ENCODE results near the gene MAST3.
A peak's percentile ranks its signal among the peaks of the same experiment; 100 is the strongest.

Gene MAST3

DNA sequence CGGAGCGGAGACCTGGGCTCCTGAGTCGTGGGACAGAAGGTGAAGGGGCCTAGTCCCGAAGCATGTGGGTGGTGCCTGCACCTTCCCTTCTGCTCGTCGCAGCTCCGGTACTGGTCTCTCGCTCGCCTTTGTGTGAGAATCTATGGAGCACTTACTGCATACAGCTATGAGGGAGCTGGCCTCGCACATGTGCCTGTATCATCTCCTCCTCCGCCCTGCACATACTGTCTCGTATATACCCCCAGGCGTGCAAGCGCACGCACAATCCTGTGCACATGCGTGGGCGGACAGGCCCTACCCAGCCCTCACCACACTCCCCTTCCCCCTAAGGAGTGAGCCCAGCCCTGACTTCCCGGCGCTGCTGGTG, 64.0 kb downstream of the MAST3 start:
- DNase-seq: no peak

DNA sequence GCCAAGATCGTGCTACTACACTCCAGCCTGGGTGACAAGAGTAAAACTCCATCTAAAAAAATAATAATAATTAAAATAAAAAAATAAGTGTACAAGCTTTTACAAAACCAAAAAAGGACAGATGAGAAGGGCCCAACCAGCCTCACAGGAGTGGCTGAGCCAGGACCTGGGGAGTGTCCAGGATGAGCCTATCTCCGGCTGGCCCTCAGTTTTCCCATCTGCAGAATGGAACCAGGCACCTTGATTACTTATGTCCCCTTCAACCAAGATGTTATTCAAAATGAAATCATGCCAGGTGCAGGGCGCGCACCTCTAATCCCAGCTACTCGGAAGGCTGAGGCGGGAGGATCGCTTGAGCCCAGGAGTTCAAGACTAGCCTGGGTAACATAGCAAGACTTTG, 66.5 kb downstream of the MAST3 start:
- DNase-seq: no peak

GRCh38 chr19:18165794-18166544, 68.4 kb downstream of the MAST3 start:
- no peak for DNase-seq

- DNase-seq: no peak
These were observed 69.4 kb downstream of the MAST3 start for GRCh38 chr19:18167011-18167410.

GRCh38 chr19:18167975-18168645, 70.5 kb downstream of the MAST3 start:
- peak; percentile 71 for DNase-seq

DNA sequence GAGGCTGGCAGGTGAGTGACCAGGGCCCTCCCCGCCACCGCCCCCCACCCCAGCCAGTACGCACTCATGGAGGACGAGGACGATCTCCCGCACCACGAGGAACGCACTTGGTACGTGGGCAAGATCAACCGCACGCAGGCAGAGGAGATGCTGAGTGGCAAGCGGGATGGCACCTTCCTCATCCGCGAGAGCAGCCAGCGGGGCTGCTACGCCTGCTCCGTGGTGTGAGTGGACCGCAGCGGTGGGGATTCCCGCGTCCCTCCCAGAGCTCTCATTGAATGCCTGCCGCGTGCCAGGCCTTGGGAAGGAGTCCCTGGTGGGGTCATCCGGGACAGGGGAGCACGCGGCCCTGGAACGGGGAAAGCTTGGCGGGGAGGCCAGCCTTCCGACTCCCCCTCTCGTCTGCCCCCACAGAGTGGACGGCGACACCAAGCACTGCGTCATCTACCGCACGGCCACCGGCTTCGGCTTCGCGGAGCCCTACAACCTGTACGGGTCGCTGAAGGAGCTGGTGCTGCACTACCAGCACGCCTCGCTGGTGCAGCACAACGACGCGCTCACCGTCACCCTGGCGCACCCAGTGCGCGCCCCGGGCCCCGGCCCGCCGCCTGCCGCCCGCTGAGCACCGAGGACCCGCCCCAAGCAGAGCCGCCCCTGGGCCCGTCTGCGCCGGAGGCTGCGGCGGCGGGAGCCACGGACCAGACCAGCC, 71.2 kb downstream of the MAST3 start:
- no peak for DNase-seq

DNA sequence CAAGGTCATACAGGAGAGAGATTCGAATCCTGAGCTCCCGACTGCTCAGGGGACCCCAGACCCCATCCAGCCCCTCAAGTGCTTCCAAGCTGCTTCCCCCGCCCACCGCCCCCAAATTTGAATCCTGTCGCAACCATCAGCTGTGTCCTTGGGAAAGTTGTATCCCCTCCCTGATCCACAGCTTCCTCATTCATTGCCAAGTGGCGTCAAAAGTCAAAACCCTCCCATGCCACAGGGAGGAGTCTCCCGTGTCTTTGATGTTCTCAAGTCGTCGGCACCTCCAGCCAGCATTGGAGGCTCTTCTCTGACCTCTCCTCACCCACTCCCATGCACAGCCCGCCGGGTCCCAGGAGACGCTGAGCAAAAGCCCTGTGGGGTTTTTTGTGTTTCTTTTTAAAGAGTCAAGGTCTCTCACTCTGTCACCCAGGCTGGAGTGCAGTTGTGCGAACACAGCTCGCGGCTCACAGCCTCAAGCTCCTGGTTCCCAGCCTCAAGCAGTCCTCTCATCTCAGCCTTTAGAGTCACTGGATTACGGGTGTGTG, 73.2 kb downstream of the MAST3 start:
- no peak for DNase-seq

- DNase-seq: no peak
These were observed 74.2 kb downstream of the MAST3 start for GRCh38 chr19:18171605-18172327.

- no peak for DNase-seq
These were observed 74.9 kb downstream of the MAST3 start for GRCh38 chr19:18172331-18173053.

GRCh38 chr19:18173054-18173571, 75.5 kb downstream of the MAST3 start:
- no peak for DNase-seq

DNA sequence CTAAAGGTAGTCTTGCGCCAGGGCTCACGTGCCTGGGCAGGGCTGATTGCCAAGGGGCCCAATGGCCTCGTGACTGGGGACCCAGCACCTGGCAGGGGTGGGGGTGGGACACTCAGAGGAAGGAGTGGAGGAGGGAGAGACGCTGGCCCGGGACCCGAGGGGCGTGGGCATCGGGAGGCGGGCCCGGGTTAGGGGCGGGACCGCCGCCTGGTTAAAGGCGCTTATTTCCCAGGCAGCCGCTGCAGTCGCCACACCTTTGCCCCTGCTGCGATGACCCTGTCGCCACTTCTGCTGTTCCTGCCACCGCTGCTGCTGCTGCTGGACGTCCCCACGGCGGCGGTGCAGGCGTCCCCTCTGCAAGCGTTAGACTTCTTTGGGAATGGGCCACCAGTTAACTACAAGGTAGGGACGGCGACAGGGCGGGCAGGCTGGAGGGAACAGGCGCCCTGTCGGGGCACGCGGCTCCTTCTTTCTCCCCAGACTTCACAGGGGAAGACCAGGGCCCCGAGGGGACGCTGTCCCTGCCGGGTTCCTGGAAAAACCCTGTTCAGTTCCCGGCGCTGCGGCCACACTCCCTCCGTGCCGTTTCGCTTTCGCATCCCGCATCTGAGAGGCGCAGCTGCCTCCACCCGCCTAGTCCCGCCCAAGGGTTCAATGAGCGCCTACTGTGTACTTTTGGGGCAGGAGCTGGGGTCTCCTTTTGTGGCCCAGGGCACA, 76.2 kb downstream of the MAST3 start, which contains the start of gene IFI30:
Gene IFI30 (plus strand): TSS at position 242 of the 717 bp plus-strand sequence. CDS start 29 bp downstream, at position 271.
- peak; percentile 77 for DNase-seq

GRCh38 chr19:18174983-18175382, 77.4 kb downstream of the MAST3 start:
- DNase-seq: no peak

DNA sequence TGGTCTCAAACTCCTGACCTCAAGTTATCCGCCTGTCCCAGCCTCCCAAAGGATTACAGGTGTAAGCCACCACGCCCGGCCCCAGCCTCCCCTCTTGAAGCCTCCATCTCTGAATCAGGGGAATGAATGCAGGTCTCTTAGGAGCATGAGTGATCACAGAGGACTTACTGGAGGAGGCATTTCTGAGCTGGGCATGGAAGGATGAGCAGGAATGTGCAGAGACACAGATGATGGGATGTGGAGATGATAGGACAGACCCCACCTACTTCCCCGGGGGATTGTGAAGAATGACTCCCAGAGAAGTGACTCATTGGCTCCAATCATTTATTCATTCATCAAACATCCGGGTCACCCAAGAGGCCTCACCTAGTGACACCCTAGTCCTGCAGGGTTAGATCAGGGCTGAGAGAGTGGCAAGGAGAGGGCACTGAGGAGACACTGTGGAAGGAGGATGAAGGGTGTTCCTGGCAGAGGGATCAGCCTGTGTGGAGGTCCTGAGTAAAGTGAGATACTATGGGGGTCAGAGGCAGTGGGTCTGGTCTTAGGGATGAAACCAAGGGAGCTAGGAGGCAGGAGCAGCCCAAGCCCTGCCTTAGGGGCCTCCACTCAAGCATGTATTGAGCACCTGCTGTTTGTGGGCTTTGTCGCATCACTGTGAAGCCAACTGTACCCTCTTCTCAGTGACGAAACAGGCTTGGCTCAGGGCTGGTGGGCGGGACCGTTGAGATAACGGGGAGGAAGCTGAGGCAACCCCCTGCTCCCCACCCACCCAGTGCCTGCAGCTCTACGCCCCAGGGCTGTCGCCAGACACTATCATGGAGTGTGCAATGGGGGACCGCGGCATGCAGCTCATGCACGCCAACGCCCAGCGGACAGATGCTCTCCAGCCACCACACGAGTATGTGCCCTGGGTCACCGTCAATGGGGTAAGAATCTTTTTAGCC, 79.1 kb downstream of the MAST3 start:
- no peak for DNase-seq

GRCh38 chr19:18179957-18180356, 82.4 kb downstream of the MAST3 start:
- DNase-seq: no peak

DNA sequence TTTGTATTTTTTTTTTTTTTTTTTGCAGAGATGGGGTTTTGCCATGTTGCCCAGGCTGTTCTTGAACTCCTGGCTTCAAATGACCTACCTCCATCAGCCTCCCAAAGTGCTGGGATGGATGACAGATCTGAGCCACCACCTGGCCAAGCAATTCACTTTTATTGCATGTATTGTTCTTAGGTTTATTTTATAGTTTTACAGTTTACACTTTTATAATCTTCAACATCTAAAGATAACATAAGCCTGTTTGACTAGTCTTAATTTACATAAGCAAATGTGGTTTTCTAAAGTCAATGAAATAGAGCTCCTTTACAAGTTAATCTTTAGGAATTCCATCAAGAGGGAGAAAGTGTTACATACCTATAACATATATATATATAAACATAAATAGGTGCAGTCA, 86.0 kb downstream of the MAST3 start:
- DNase-seq: no peak

- DNase-seq: no peak
These were observed 88.0 kb downstream of the MAST3 start for GRCh38 chr19:18185538-18185937.

DNA sequence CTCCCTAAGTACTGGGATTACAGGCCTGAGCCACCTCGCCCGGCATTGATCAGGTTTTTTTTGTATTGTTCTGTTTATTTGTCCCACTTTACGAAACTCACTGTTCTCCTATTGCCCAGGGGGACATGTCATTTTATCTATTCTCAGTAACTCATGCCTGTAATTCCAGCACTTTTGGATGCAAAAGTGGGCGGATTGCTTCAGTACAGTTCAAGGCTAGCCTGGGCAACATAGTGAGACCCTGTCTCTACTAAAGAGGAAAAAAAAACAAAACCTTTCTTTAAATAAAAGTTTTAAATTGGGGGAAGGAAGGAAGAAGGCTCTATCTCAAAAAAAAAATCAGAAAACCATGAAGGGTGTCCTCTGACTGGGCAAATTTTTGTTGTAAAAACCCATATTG, 92.7 kb downstream of the MAST3 start:
- no peak for DNase-seq

DNA sequence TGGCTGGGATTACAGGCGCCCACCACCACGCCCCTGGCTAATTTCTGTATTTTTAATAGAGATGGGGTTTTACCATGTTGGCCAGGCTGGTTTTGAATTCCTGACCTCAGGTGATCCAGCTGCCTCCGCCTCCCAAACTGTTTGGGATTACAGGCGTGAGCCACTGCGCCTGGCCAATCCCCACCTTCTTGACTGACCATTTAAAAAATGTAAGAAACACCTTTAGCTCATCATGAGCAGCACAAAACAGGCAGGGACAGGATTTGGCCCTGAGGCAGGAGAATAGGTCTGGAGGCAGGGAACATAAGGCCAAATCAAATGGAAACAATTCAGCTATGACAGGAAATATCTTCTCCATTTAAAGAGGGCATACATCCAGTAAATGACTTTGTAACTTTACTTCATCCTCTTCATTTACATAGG, 94.1 kb downstream of the MAST3 start:
- no peak for DNase-seq

DNA sequence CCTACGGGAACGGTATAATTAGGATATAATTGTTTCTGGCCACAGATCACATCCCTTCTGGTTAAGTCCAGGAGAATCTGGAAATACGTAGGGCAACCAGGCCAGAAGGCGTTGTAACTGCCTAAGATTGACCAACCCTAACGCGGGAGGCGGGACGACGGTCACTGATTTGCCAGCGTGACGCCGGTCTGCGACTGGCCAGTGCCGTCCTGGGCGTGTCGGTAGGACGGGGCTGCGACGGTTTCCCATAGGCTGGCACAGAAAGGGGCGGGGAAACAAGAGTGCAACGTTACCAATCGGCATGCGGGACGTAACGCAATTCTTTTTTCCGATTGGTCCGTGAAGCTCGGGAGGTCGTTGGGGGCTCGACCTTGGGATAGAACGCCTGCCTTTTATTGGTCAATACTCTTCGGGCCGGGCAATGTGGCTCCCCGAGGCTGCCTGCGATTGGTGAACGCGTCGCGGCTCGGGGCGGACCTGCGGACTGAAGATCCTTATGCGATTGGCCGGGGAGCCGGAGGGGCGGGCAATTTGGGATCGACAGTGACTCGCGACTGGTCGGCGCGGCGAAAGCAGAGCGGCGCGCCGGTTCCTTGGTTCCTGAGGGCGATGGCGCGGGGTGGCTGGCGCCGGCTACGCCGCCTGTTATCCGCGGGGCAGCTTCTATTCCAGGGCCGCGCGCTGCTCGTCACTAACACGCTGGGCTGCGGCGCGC, 95.3 kb downstream of the MAST3 start, which contains the start of gene MPV17L2:
Gene MPV17L2 (plus strand): TSS at position 546 of the 715 bp plus-strand sequence. CDS start 64 bp downstream, at position 610.
- peak; percentile 100 for DNase-seq

Measured in activated CD4-positive, alpha-beta T cell treated with anti-CD3 and anti-CD28 coated beads, Interleukin-2, amount 50 U/mL, for 16 hours (primary cell).